Right atrium auricular region (tissue), 2 donors: ENCODE data around the gene TMEM131L. TPM values are rescaled to one million over a fixed set of nuclear protein-coding genes. Genes with fewer than 3 reads are reported as not detected.

Experiments
- DNase-seq: peaks from one replicate; pipeline ENCODE4 v3.0.0-alpha.2; 2019; ENCODE audit warnings: low spot score
- H3K27ac ChIP-seq, 2 donors: fragments of 200-600 bp; sonication (generic); 1 replicate in 1 of 2; 2 replicates in 1 of 2; pipeline ENCODE4 v1.5.1; 2016 to 2019
- H3K27me3 ChIP-seq, 2 donors: fragments of 200-600 bp; sonication (generic); one replicate each; pipeline versions ENCODE4 v1.5.1 to v1.6.0; 2017 to 2019
- H3K36me3 ChIP-seq: fragments of 200-600 bp; sonication (generic); one replicate; pipeline ENCODE4 v1.5.1; 2016
- H3K4me1 ChIP-seq, 2 donors: fragments of 200-600 bp; sonication (generic); one replicate each; pipeline versions ENCODE4 v1.5.1 to v1.6.0; 2017 to 2019
- H3K4me3 ChIP-seq, 2 donors: fragments of 200-600 bp; sonication (generic); 1 replicate in 1 of 2; 2 replicates in 1 of 2; pipeline ENCODE4 v1.5.1; 2017 to 2019; ENCODE audit warnings: mild to moderate bottlenecking in 1 of 2, moderate library complexity in 1 of 2
- H3K9me3 ChIP-seq, 2 donors: fragments of 200-600 bp; sonication (generic); one replicate each; pipeline ENCODE4 v1.5.1; 2019
- CTCF ChIP-seq, 2 donors: fragments of 200-600 bp; sonication (generic); IDR thresholded peaks; one replicate each; pipeline ENCODE4 v1.5.1; 2019; ENCODE audit warnings: antibody characterized with exemption in 2 of 2
- total RNA-seq, 2 donors: library from RNA; depleted of rRNA; stranded (reverse); fragments of >200 nt; gene quantifications; one replicate each; pipeline ENCODE4 v1.1.0, GENCODE V29; 2016

The TMEM131L gene
- total RNA-seq, 2 donors from 2014 or later = 10.9 to 15.4 TPM

GRCh38 chr4:153464068-153464467 is 2.1 kb upstream of the TMEM131L start:
- TF ChIP-seq CTCF (IDR thresholded peaks at IDR 0.05) = no peak
- H3K27me3 ChIP-seq = no peaks in the 10 kb centered on the region
- DNase-seq = no peak
- H3K4me1 ChIP-seq = peaks cover 0 to 32% of the 10 kb centered on the region in 2 donors
- no peak overlapping the region for H3K4me3 ChIP-seq
- no peaks in the 10 kb centered on the region for H3K36me3 ChIP-seq
- peak overlapping the region in 1 of 2 donors; percentile 17 for H3K27ac ChIP-seq
- H3K9me3 ChIP-seq = no peaks in the 10 kb centered on the region

- Histone ChIP-seq H3K27ac (peak overlapping the region; percentile 70 to 79), H3K4me1 (peaks cover 0 to 40% of the 10 kb centered on the region in 2 donors), H3K27me3 (no peaks in the 10 kb centered on the region), H3K9me3 (no peaks in the 10 kb centered on the region), H3K36me3 (no peaks in the 10 kb centered on the region), H3K4me3 (peak overlapping the region in 1 of 2 donors; percentile 90)
- DNase-seq = no peak
- no peak for TF ChIP-seq CTCF (IDR thresholded peaks at IDR 0.05)
Measured at GRCh38 chr4:153465140-153465539, 1.0 kb upstream of the TMEM131L start.

GRCh38 chr4:153465615-153466080 is 512 bp upstream of the TMEM131L start:
- Histone ChIP-seq H3K4me1 (peaks cover 0 to 40% of the 10 kb centered on the region in 2 donors), H3K27ac (peak overlapping the region; percentile 70 to 79), H3K4me3 (peak overlapping the region; percentile 62 to 90), H3K27me3 (no peaks in the 10 kb centered on the region), H3K36me3 (no peaks in the 10 kb centered on the region), H3K9me3 (no peaks in the 10 kb centered on the region)
- peak; percentile 72 for DNase-seq
- TF ChIP-seq CTCF (IDR thresholded peaks at IDR 0.05) = peak in 1 of 2 donors; percentile 55

- Histone ChIP-seq H3K9me3 (no peaks in the 10 kb centered on the region), H3K36me3 (no peaks in the 10 kb centered on the region), H3K27ac (peak overlapping the region; percentile 79 to 84), H3K27me3 (no peaks in the 10 kb centered on the region), H3K4me1 (peaks cover 0 to 50% of the 10 kb centered on the region in 2 donors), H3K4me3 (peak overlapping the region; percentile 62 to 90)
- TF ChIP-seq CTCF (IDR thresholded peaks at IDR 0.05) = no peak
- DNase-seq = no peak
Measured at GRCh38 chr4:153466949-153467896, 1.1 kb downstream of the TMEM131L start.

- Histone ChIP-seq H3K27me3 (no peaks in the 10 kb centered on the region), H3K4me1 (peaks cover 0 to 50% of the 10 kb centered on the region in 2 donors), H3K36me3 (no peaks in the 10 kb centered on the region), H3K4me3 (peak overlapping the region; percentile 62 to 90), H3K27ac (peak overlapping the region; percentile 23 to 79), H3K9me3 (no peaks in the 10 kb centered on the region)
- peak in 1 of 2 donors; percentile 11 for TF ChIP-seq CTCF (IDR thresholded peaks at IDR 0.05)
- DNase-seq = no peak
Measured at GRCh38 chr4:153467897-153468262, 1.7 kb downstream of the TMEM131L start.
